Fibroblast of skin of left biceps (primary cell): ENCODE data around the gene RASGEF1B.
A peak's percentile ranks its signal among the peaks of the same experiment; 100 is the strongest.

Source experiments
- DNase-seq, 2 experiments: peaks; one replicate each; pipeline ENCODE4 v3.0.0-alpha.2; 2013; ENCODE audit warnings: low read depth in 2 of 2

Gene RASGEF1B

DNA sequence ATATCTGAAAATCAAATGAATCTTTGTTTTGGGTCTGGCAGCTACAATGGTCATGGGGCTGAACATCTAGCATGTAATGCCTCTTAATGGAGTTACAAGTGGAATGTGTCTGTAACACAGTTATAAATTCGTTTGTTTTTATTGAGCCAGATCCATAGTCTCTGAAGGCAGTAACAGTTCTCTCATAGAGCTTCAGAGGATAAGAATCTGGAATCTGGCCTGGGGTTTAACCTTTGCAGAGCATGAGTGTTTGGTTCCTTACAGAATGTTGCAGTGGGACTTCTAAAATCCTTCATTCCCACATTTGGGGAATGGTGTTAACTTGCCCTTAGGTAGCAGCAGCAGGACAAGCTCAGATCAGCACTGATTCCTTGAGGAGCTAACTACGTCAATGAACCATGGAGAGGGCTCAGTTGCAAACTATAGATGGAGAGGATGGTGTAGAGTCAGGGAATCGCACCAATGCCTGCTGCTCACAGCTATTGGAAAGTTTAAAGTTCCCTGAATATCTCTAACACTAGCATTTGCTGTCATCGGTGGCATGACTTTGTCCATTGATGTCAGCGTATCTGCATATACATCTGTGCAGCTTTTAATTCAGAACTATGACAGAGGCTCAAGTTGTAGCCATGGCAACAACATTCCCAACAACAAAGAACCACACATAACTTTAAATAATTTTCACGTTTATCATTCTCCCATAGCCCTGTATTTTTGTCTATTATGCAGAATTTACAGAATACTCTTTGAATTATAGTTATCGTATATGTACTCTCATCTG, 72.2 kb downstream of the RASGEF1B start:
- DNase-seq, result no peak

DNA sequence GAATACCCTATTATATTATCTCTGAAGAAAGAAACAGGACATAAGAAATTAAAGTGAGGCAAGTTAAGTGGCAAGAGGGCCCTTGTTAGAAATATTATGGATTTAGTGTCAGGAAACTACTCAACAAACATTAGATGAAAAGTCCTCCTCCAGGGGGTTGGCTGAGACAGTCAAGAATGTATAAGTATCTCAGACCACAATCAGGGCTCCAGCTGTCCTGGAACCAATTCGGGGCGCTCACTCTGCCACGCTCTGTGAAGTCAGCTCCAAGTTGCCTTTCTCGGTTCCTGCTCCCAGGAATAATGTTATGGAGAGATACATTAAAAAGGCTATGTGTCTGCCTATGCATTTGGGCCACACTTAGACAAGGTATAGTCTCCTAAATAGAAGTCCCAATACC, 73.3 kb downstream of the RASGEF1B start:
- DNase-seq, result no peak

DNA sequence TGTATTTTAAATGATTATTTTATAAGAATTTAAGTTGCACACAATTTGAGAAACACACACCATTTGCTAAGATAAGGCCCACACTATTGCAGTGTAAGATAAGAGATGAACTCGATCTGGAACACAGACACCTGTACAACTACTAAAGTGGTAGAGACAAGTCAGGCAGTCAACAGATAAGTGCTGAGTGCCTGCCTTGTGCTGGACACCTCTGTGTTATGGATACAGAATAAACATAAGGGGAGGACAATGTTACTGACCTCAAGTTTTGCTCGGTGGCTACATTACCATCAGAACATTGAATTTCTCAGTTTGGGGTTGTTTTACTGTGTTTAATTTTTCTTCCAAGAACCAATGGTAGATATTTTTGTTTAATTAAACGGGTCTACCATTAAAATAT, 74.1 kb downstream of the RASGEF1B start:
- DNase-seq, result no peak

DNA sequence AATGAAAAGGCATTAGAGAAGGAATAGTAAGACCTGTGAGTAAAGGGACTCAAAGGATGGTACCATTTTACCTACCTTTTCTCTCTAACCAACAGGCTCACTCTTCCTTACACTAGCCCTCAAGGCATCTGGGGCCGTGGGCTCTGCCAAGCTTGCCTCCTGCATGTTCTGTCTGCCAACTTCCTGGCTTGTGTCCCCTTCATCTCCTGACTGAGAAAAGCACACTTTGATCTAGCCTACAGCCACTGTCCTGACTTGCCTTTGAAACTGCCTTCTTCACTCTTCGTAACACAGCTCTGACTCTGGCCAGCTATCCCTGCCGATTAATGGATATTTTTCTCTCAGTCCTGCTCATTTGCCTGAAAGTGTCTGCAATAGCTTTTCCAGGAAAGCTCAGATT, 76.5 kb downstream of the RASGEF1B start:
- no peak for DNase-seq

DNA sequence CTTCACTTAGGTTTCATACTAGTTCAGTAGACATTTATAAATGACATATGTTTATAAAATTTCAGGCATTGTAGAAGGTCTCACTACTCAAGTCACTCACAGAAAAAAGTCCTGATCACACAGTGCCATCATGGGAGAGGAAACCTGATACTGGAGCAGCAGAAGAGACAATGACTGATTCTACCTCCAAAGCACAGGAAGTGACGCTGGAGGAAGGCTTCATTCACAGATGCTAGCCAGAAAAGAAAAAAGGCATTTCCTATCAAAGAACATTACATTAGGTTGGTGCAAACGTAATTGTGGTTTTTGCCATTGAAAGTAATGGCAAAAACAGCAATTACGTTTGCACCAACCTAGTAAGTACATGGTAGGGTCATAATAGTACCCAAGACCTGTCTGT, 79.5 kb downstream of the RASGEF1B start:
- DNase-seq, result no peak

DNA sequence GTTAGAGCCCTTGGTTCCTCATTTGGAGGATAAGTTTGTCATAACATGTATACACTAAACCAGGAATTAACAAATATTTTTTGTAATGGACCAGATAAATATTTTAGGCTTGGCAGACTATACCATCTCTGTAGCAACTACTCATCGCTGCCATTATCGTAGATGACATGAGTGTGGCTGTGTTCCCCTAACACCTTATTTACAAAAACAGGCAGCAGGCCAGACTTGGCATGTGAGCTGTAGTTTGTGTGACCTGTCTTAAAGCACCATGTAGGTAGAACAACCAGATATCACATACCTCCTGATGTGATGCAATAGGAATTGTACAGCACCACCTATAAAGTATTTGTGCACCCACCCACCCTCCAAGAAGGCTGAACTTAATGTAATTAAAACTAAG, 82.0 kb downstream of the RASGEF1B start:
- no peak for DNase-seq

DNA sequence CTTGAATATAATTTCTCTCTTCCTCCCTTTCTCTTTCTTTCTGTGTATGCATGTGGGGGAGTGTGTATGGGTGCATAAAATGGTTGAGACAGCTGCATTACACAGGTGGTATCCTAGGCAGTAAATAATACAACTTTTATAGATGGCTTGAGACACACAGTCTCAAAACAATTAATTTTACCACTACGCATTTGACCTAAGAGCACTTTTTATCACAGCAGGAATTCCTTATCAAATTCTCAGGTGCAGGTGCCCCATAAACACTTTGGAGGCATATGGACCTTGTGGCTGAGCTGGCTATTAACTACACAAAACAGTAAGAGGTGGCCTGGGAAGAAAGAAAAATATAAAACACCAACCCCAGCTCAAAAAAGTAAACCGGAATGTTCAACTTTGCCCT, 91.3 kb downstream of the RASGEF1B start:
- no peak for DNase-seq

DNA sequence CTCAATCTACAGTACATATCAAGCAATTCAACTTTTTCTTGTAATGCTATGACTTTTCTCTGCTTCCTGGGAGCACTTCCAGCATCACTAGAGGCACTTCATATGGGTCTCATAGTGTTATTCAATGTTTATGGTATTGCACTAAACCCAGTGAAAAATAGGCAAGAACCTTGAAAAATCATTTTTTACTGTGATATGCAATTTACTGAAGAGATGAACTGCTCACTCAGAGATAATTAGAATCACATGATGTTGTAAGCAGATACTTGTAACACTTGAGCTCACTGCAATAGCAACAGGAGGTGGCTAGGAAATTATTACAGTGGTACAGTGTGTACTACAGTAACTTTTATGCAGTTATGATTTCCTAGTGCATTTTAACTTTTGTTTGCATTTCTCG, 93.3 kb downstream of the RASGEF1B start:
- peak in 1 of 2 experiments; percentile 40 for DNase-seq

DNA sequence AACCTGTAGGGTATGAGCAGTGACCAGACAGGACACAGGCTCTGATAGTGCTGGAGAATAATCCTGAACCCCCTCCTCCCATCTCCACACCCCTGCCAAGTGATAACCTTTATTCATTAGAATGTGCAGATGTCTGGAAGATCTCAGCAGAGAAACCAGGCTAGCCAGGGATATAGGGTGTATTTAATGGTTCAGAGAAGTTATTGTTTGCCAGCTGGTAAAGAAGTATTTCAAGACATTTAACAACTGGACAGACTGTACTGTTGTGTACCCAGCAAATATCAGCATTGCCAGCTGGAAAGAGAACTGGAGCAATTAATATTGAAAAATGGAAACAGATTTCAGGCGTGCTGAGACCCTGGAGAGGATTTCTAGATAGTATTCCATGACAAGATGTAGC, 94.5 kb downstream of the RASGEF1B start:
- DNase-seq, result no peak

DNA sequence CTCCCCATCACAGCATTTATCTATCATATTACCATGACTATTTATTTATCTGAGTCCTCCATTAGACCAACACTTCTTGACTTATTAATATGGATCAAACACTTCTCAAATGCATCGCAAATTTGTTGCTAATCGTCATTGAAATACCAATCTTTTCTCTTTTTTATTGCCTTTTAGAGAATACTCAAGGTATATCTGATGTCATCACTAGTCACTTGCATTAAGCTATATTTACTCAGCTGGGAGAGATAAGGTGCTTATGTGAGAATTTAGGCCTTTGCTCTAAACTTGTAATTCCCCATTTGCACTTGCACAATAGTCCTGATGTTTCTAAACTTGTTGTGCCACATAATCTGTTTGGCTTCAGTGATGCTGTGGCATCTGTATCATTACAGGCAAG, 95.0 kb downstream of the RASGEF1B start:
- no peak for DNase-seq
